Endothelial cell of umbilical vein (primary cell): Measurements from ENCODE around the gene OGT. TPM values are rescaled to one million over a fixed set of nuclear protein-coding genes. Genes with fewer than 3 reads are reported as not detected.

Experiments used
- BruUV-seq: library from RNA; stranded (reverse); fragments of 400-500 nt; replicated peaks from 2 replicates; lab custom pipeline; 2021; lab: Mats Ljungman, UMichigan
- CTCF ChIA-PET: fragments of 300-600, 350-600 bp; sonication (Branson Sonifier 250); formaldehyde crosslinking; loops from one replicate; lab custom pipeline; 2021; ENCODE audit warnings: antibody characterized with exemption, inconsistent platforms; lab: Charles Lee
- POLR2A ChIA-PET: fragments of 300-600, 350-600 bp; sonication (Branson Sonifier 250); formaldehyde crosslinking; loops from one replicate; lab custom pipeline; 2021; ENCODE audit warnings: antibody characterized with exemption, inconsistent platforms; lab: Charles Lee
- DNase-seq: peaks from one replicate; pipeline ENCODE4 v3.0.0-alpha.2; 2011; ENCODE audit warnings: low read depth, low spot score
- FAIRE-seq: peaks from 2 replicates; lab custom pipeline; 2011; peaks lifted over from hg19 to GRCh38; lab: Jason Lieb, UNC
- H2AFZ ChIP-seq: 2 replicates; pipeline ENCODE4 v1.6.0; 2012; ENCODE audit warnings: low read depth, low read length, control low read depth, inconsistent platforms
- H3K27ac ChIP-seq: 2 replicates; pipeline ENCODE4 v1.5.1; 2011; ENCODE audit warnings: low read depth, mild to moderate bottlenecking, control low read depth, low read length, moderate library complexity; ENCODE audit not compliant: insufficient read depth
- H3K27me3 ChIP-seq, 2 experiments: 2 replicates each; pipeline versions ENCODE4 v1.6.0 to v1.6.1; 2011; ENCODE audit warnings: low read length in 2 of 2, mixed read lengths in 1 of 2; ENCODE audit not compliant: control insufficient read depth in 2 of 2, insufficient read depth in 2 of 2
- H3K36me3 ChIP-seq, 2 experiments: 2 replicates in 1 of 2; 3 replicates in 1 of 2; pipeline ENCODE4 v1.5.1; 2011; ENCODE audit warnings: low read length in 2 of 2, mild to moderate bottlenecking in 1 of 2, moderate library complexity in 1 of 2; ENCODE audit not compliant: control insufficient read depth in 2 of 2, insufficient read depth in 2 of 2; ENCODE audit errors: extremely low read depth in 1 of 2
- H3K4me1 ChIP-seq: 3 replicates; pipeline ENCODE4 v1.5.1; 2011; ENCODE audit warnings: mild to moderate bottlenecking, low read length; ENCODE audit not compliant: control insufficient read depth, insufficient read depth; ENCODE audit errors: extremely low read depth
- H3K4me2 ChIP-seq: 2 replicates; pipeline ENCODE4 v1.6.1; 2011; ENCODE audit warnings: low read length, control low read depth, mixed read lengths; ENCODE audit not compliant: insufficient read depth
- H3K4me3 ChIP-seq, 3 experiments: fragments of 200-600 bp in 1 of 3; sonication (generic), shearing (Covaris generic) in 1 of 3; replicated peaks in 1 of 3; 2 replicates each; pipeline ENCODE4 v1.5.1; 2011 to 2016; ENCODE audit warnings: control low read depth in 3 of 3, low read length in 3 of 3, mild to moderate bottlenecking in 2 of 3, inconsistent platforms in 1 of 3, low read depth in 1 of 3, moderate library complexity in 1 of 3; ENCODE audit not compliant: insufficient read depth in 1 of 3
- H3K79me2 ChIP-seq: 2 replicates; pipeline ENCODE4 v1.6.0; 2012; ENCODE audit warnings: low read length, inconsistent platforms; ENCODE audit not compliant: control insufficient read depth, insufficient read depth
- H3K9ac ChIP-seq: replicated peaks from 2 replicates; pipeline ENCODE3; 2011; ENCODE audit warnings: low read length, control low read depth; ENCODE audit not compliant: insufficient read depth; ENCODE audit errors: extremely low read depth
- H3K9me1 ChIP-seq: replicated peaks from 3 replicates; pipeline ENCODE4 v1.6.0; 2011; ENCODE audit warnings: mild to moderate bottlenecking, low read length; ENCODE audit not compliant: control insufficient read depth, insufficient read depth; ENCODE audit errors: extremely low read depth
- H3K9me3 ChIP-seq: replicated peaks from 2 replicates; pipeline ENCODE4 v1.5.1; 2012; ENCODE audit warnings: low read length, inconsistent platforms; ENCODE audit not compliant: control insufficient read depth, insufficient read depth
- H4K20me1 ChIP-seq: replicated peaks from 2 replicates; pipeline ENCODE3; 2011; ENCODE audit warnings: mild to moderate bottlenecking, low read length; ENCODE audit not compliant: control insufficient read depth, insufficient read depth; ENCODE audit errors: extremely low read depth
- CTCF ChIP-seq, 2 donors: IDR thresholded peaks; 1 replicate in 1 of 2; 2 replicates in 1 of 2; pipeline ENCODE4 v1.5.1; 2011; ENCODE audit warnings: low read length in 2 of 2, mild to moderate bottlenecking in 2 of 2, moderate library complexity in 2 of 2, control low read depth in 1 of 2, inconsistent platforms in 1 of 2, low read depth in 1 of 2; ENCODE audit not compliant: insufficient read depth in 1 of 2; ENCODE audit errors: extremely low read depth in 1 of 2
- EZH2 ChIP-seq: IDR thresholded peaks from 2 replicates; pipeline ENCODE4 v1.6.1; 2012; ENCODE audit warnings: borderline replicate concordance, low read depth, mild to moderate bottlenecking, moderate library complexity, low read length, inconsistent platforms; ENCODE audit not compliant: severe bottlenecking
- FOS ChIP-seq: IDR thresholded peaks from 2 replicates; pipeline ENCODE4 v1.6.1; 2011; ENCODE audit warnings: mild to moderate bottlenecking, low read length, moderate library complexity, borderline replicate concordance; ENCODE audit not compliant: insufficient read depth
- GATA2 ChIP-seq: IDR thresholded peaks from 2 replicates; pipeline ENCODE4 v1.7.0; 2011; ENCODE audit warnings: low read depth, mild to moderate bottlenecking, moderate library complexity, mixed read lengths, low read length; ENCODE audit not compliant: insufficient read length, insufficient read depth
- JUN ChIP-seq: IDR thresholded peaks from 2 replicates; pipeline ENCODE4 v1.6.1; 2011; ENCODE audit warnings: borderline replicate concordance, low read depth; ENCODE audit not compliant: insufficient read length, insufficient read depth
- MAX ChIP-seq: IDR thresholded peaks from 2 replicates; pipeline ENCODE4 v1.6.1; 2011; ENCODE audit not compliant: insufficient read depth, insufficient read length
- MYC ChIP-seq: IDR thresholded peaks from one replicate; pipeline ENCODE4 v1.6.1; 2011; ENCODE audit warnings: mild to moderate bottlenecking, low read depth, low read length
- POLR2A ChIP-seq: IDR thresholded peaks from 2 replicates; pipeline ENCODE4 v1.6.1; 2012; ENCODE audit warnings: low read depth, mild to moderate bottlenecking, control low read depth, low read length
- POLR2AphosphoS5 ChIP-seq: IDR thresholded peaks from 2 replicates; pipeline ENCODE4 v1.6.1; 2012; ENCODE audit warnings: low read depth, mild to moderate bottlenecking, control low read depth, low read length, moderate library complexity; ENCODE audit not compliant: insufficient read depth
- dilution Hi-C: fragments of 300-500 bp; cut with MboI; formaldehyde crosslinking; loops from one replicate; pipeline ENCODE4 v1.15.0; 2019; ENCODE audit warnings: low sequenced_read_pairs; ENCODE audit not compliant: extremely low pct_ligation_motif_present
- intact Hi-C: fragments of 100-400 bp; cut with micrococcal nuclease; formaldehyde crosslinking; loops from one replicate; pipeline ENCODE4 v1.10.0; 2022
- polyA plus RNA-seq, 4 experiments: library from polyadenylated mRNA; depleted of rRNA in 3 of 4; stranded (reverse) in 3 of 4; unstranded in 1 of 4; fragments of >200 nt; gene quantifications; 2 replicates each; pipeline versions ENCODE4 v1.2.1 to v1.2.3, GENCODE V29; 2011 to 2012; ENCODE audit warnings: missing spikeins in 1 of 4
- total RNA-seq: library from RNA; stranded (reverse); gene quantifications from 2 replicates; pipeline ENCODE4 v1.2.3, GENCODE V29; 2021

The OGT gene
- total and polyA plus RNA-seq, 2 donors (not counting 3 experiments of a cell fraction or from before 2014, with no cell fraction given), result 129 to 141 TPM

GRCh38 chrX:71607488-71607887, 74.6 kb downstream of the OGT start:
- no peak for DNase-seq
- Histone ChIP-seq H3K27ac (no peak overlapping the region), H3K27me3 (no peaks in the 10 kb centered on the region), H4K20me1 (no peaks in the 10 kb centered on the region), H3K9me3 (no peaks in the 10 kb centered on the region), H3K4me3 (no peak overlapping the region), H2AFZ (no peak overlapping the region), H3K9ac (no peak overlapping the region), H3K4me1 (peaks cover 29% of the 10 kb centered on the region), H3K79me2 (no peaks in the 10 kb centered on the region), H3K36me3 (peaks cover 0 to 21% of the 10 kb centered on the region in 2 experiments), H3K9me1 (no peaks in the 10 kb centered on the region), H3K4me2 (no peak overlapping the region)
- ChIA-PET POLR2A (no interaction called here), CTCF (no interaction called here)
- no peak for FAIRE-seq
- dilution Hi-C loops, result no loop called here
- no peak for TF ChIP-seq GATA2
- no peak for TF ChIP-seq POLR2AphosphoS5
- TF ChIP-seq POLR2A, result no peak
- no peak for TF ChIP-seq FOS
- no peak for TF ChIP-seq EZH2
- no peak for TF ChIP-seq CTCF (IDR thresholded peaks at IDR 0.05; ENCODE audit: extremely low read depth in 1 of 2, insufficient read depth in 1 of 2, low read depth in 1 of 2, low read length in 2 of 2)
- no peak for TF ChIP-seq JUN
- TF ChIP-seq MYC, result no peak
- no peak for TF ChIP-seq MAX
- intact Hi-C loops, result loop anchor here (5.0 kb wide), 1 partner anchor 35 kb away; no protein-coding TSS in a partner anchor
- BruUV-seq, result no TSS peak
